Transverse colon (tissue), 3 donors: Measurements from ENCODE around the gene INTS15.

Experiments
- POLR2A ChIP-seq: fragments of 450-650 bp; IDR thresholded peaks from one replicate; pipeline ENCODE4 v1.6.1; 2016; ENCODE audit warnings: antibody characterized with exemption, mild to moderate bottlenecking, moderate library complexity
- POLR2AphosphoS5 ChIP-seq, 3 donors: sonication (generic); formaldehyde crosslinking; IDR thresholded peaks; one replicate each; pipeline ENCODE4 v1.6.1; 2016; ENCODE audit warnings: antibody characterized with exemption in 3 of 3

- no peak for TF ChIP-seq POLR2A
- no peak for TF ChIP-seq POLR2AphosphoS5 (IDR thresholded peaks at IDR 0.05)
Observed at GRCh38 chr7:6630007-6630849, 40.4 kb downstream of the INTS15 start.
